GM18870 (cell line): ENCODE results near the gene CLTCL1.
"Not testable (repeated sequence)": the region's sequence is repeated elsewhere in the genome, so short reads cannot be mapped to it uniquely, and the experiment has no call there.

ENCODE experiments used
- ATAC-seq: cut with Tn5 transposase; IDR thresholded peaks from one replicate; pipeline ENCODE4 v1.9.1; 2021; ENCODE audit warnings: moderate library complexity; ENCODE audit not compliant: unreplicated experiment

The CLTCL1 gene

DNA sequence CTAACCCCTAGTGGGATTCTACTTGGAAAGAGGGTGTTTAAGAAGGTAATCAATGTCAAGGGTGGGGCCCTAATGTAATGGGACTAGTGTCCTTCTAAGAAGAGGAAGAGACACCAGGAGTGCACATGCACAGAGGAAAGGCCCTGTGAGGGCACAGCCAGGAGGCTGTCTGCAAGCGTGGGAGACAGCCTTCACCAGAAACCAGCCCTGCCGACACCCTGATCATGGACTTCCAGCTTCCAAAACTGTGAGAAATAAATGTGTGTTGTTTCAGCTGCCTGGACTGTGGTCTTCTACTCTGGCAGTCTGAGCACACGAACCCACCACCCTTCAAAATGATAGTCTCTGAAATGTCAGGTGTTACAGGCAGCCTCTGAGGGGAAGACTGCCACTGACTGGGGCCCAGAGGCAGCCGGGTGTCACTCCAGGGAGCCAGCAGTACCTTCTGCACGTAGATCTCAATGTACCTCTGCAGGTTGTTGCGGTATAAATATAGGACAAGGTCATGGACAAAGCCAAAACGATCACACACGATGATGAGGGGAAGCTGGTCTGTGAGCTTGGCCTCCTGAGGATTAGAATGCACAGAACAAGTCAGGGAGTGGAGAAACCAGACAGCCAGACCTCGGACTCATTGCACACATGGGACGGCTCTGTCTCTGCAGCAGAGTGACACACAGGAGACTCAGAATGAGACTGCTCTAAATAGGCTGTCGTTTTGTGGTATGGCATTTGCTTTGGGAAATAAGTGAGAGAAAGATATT is 69.1 kb downstream of the CLTCL1 start:
- no peak for ATAC-seq

- ATAC-seq, result no peak
Observed at GRCh38 chr22:19220867-19221266, 70.7 kb downstream of the CLTCL1 start.

DNA sequence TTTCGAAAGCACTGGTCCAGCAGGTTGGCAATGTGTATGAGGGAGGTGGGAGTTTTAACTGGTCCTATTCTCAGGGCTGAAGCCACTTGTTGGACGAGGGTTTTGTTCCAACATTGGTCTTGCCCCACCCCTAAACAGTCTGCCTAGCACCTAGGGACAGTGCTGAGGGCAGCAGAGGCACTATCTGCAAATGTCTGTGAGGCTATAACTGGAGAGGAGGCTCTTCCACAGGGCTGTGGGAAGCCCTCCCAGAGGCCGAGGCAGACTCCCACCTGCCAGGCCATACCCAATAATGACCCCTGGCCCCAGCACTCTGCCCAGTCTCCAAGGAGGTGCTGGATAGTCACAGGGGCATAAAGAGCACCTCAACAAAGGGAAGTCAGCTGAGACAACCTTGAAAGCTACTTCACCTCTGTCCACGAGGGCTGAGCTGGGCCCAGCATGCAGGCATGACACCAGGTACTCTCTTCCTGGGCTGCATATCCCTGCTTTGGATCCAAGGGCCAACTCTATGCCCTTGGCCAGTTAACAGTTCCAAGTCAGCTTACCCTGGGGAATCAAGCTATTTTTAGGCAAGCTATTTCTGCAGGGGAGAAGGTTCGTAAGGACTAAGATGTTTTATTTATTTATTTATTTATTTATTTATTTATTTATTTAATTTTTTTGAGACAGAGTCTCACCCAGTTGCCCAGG is 72.8 kb downstream of the CLTCL1 start:
- no peak for ATAC-seq

- ATAC-seq, result no peak
Observed at GRCh38 chr22:19216579-19216978, 74.9 kb downstream of the CLTCL1 start.

- ATAC-seq, result no peak
Observed at GRCh38 chr22:19215360-19215759, 76.2 kb downstream of the CLTCL1 start.

- ATAC-seq, result no peak
Observed at GRCh38 chr22:19214078-19214473, 77.4 kb downstream of the CLTCL1 start.

DNA sequence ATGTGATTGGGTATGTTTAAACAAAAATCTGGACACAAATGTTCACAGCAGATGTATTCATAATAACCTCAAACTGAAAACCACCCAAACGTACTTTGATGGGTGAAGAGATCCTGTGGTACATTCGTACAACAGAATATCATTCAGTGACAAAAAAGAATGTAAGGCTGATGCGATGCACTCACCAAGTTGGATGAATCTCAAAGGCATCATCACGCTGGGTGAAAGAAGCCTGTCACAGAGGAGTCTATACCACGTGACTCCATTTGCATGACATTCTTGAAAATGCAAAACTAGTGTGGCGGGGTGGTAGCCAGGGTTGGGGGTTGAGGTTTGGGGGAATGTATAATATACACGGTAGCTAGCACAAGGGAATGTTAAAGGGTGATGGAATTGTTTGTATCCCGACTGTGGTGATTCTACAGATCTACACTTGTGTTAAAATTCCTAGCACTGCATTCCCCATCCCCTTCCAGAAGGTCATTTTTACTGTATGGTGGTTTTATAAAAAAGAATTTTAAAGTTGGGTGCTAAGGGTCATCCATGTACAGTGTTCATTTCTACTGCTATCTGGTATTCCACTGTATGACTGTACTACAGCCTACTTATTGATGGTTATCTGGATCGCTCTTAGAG is 78.0 kb downstream of the CLTCL1 start:
- no peak for ATAC-seq

GRCh38 chr22:19213001-19213400 is 78.5 kb downstream of the CLTCL1 start:
- no peak for ATAC-seq

DNA sequence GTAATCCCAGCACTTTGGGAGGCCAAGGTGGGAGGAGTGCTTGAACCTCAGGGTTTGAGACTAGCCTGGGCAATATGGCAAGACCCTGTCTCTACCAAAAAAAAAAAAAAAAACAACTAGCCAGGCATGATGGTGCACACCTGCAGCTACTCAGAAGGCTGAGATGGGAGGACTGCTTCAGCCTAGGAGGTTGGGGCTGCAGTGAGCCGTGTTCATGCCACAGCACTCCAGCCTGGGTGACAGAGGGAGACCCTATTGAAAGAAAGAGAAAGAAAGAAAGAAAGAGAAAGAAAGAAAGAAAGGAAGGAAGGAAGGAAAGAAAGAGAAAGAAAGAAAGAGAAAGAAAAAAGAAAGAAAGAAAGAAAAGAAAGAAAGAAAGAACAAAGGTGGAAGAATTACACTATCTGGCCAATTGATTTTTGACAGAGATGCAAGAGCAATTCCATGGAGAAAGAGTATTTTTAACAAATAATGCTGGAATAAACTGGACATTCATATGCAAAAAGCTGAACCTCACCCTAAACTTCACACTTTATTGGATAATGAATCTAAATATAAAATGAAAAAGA is 79.1 kb downstream of the CLTCL1 start:
- ATAC-seq, result no peak

GRCh38 chr22:19210188-19210587 is 81.3 kb downstream of the CLTCL1 start:
- ATAC-seq, result no peak

- no peak for ATAC-seq
Observed at GRCh38 chr22:19208287-19208847, 83.2 kb downstream of the CLTCL1 start.

DNA sequence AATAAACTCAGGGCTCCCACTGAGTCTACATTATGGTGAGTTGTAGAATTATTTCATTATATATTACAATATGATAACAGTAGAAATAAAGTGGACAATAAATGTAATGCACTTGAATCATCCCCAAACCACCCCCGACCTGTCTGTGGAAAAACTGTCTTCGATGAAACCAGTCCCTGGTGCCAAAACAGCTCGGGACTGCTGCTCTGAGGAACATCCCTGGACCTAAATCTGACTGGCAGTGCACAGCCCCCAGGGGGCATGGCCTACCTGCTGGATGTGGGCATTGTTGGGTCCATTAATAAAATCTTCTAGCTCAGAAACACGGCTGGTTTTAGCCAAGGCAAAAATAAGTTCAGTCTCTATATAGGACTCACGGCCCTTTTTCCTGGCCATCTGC is 83.6 kb downstream of the CLTCL1 start:
- ATAC-seq, result no peak

- ATAC-seq, result no peak
Observed at GRCh38 chr22:19207401-19207808, 84.1 kb downstream of the CLTCL1 start.

DNA sequence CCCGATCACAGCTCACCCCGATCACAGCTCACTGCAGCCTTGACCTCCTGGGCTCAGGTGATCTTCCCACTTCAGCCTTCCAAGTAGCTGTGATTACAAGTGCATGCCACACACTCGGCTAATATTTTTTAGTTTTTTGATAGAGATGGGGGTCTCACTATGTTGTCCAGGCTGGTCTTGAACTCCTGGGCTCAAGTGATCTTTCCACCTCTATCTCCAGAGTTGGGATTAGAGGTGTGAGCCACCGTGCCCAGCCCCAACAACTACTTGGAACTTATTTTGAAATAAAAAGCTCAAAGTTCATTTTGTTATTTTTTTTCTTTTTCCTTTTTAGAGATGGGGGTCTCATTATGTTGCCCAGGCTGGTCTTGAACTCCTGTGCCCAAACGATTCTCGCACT is 85.2 kb downstream of the CLTCL1 start:
- ATAC-seq, result no peak

DNA sequence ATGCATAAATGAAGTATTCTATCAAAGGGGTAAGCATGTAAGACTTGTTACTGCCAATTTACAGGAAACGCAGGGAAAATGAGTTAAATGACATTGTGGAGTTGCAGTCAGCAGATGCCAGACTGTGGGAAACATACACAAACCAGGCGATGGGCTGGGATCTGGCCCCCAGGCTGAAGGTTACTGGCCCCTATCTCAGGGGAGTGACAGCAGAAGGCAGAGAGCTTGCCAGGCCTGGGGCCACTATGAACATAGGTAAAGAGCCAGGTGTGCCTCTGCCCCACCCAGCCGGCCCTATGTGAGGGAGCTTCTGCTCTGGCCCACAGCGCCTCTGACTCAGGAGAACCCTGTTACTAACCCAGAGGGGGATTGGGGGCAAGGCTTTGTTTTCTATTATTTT is 86.9 kb downstream of the CLTCL1 start:
- no peak for ATAC-seq

DNA sequence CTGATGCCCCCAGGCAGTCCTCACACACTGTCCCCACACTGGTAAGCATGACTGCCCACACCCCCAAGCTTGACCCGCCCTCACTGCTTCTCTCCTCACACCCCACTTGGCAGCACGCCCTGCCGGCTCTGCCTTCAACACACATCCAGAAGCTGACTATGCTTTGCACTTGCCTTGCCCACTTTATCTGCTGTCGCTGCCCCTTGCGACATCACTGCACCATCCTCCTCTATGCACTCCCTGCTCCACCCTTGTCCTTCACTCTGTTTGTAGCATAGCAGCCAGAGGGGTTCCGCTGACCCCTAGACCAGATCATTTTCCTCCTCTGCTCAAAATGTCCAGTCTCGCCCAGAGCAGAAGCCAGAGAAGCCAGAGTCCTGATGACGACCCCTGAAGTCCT is 87.7 kb downstream of the CLTCL1 start:
- ATAC-seq, result no peak

- not testable (repeated sequence) for ATAC-seq
Observed at GRCh38 chr22:19202799-19203186, 88.7 kb downstream of the CLTCL1 start.

GRCh38 chr22:19201869-19202798 is 89.4 kb downstream of the CLTCL1 start:
- ATAC-seq, result no peak

DNA sequence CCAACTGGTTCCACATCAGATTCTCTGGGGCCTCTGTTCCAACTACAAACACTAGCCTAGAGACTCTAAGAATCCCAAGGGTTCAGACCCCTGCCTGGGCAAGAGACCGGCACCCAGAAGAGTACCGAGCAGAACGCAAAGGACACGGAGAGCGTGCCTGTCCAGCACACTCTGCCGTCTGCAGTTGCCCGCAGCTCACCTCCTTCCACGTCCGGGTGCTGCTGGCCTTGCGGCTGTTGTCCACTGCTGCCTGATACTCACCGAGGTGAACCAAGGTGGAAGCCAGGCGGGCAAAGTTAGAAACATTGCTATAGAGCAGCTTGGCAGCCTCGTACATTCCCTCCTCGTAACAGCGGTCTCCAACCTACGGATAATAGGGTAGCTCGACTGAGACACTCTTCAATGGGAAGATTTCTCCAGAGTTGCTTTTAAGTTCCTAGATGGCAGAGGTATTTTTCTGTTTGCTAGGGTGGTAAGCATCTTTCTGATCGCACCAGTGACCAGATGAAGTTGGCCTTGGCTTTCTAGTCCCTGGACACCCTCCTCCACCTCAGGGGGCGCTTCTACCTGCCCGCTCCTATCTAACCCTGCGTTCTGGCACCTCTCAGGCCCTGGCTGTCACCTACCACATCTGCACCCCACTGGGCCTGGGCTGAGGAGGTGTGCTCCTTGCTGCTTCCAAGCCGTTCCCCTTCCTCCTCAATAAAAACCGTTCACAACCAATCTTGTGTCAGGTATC is 90.2 kb downstream of the CLTCL1 start:
- ATAC-seq, result no peak

GRCh38 chr22:19199479-19199878 is 92.0 kb downstream of the CLTCL1 start:
- no peak for ATAC-seq
